Transverse colon (tissue), 4 donors: ENCODE results near the gene CCM2L. TPM values are rescaled to one million over a fixed set of nuclear protein-coding genes. Genes with fewer than 3 reads are reported as not detected.

ENCODE experiments used
- DNase-seq: peaks from one replicate; pipeline ENCODE4 v3.0.0-alpha.2; 2019
- H3K27ac ChIP-seq, 4 donors: fragments of 200-600 bp; sonication (generic); 2 replicates each; pipeline ENCODE4 v1.5.1; 2016 to 2018; ENCODE audit warnings: inconsistent platforms in 4 of 4
- H3K27me3 ChIP-seq: fragments of 200-600 bp; sonication (generic); 2 replicates; pipeline ENCODE4 v1.5.1; 2017; ENCODE audit warnings: inconsistent platforms
- H3K36me3 ChIP-seq, 4 donors: fragments of 200-600 bp; sonication (generic); 2 replicates each; pipeline ENCODE4 v1.5.1; 2017 to 2019; ENCODE audit warnings: inconsistent platforms in 4 of 4
- H3K4me1 ChIP-seq, 4 donors: fragments of 200-600 bp; sonication (generic); 2 replicates each; pipeline ENCODE4 v1.5.1; 2017 to 2020; ENCODE audit warnings: inconsistent platforms in 4 of 4
- H3K4me3 ChIP-seq, 4 donors: fragments of 200-600 bp; sonication (generic); 1 replicate in 1 of 4; 2 replicates in 3 of 4; pipeline versions ENCODE4 v1.5.1 to v1.6.1; 2017 to 2019; ENCODE audit warnings: inconsistent platforms in 4 of 4
- H3K9me3 ChIP-seq, 2 donors: fragments of 200-600 bp; sonication (generic); 2 replicates each; pipeline ENCODE4 v1.5.1; 2017 to 2019; ENCODE audit warnings: inconsistent platforms in 2 of 2
- EP300 ChIP-seq: sonication (generic); formaldehyde crosslinking; IDR thresholded peaks from one replicate; pipeline ENCODE4 v1.6.1; 2017; ENCODE audit warnings: antibody characterized with exemption, low read depth
- POLR2A ChIP-seq: fragments of 450-650 bp; IDR thresholded peaks from one replicate; pipeline ENCODE4 v1.6.1; 2016; ENCODE audit warnings: antibody characterized with exemption, mild to moderate bottlenecking, moderate library complexity
- POLR2AphosphoS5 ChIP-seq, 3 donors: sonication (generic); formaldehyde crosslinking; IDR thresholded peaks; one replicate each; pipeline ENCODE4 v1.6.1; 2016; ENCODE audit warnings: antibody characterized with exemption in 3 of 3
- WGBS, 2 donors: methylation state at CpG; one replicate each; pipeline ENCODE4 v1.1.5; 2018; ENCODE audit warnings: low coverage in 1 of 2; 5-methylcytosine and 5-hydroxymethylcytosine counted together
- in situ Hi-C, 4 donors: fragments of 200-750 bp; cut with MboI; loops; one replicate each; pipeline versions ENCODE4 v1.15.0 to v1.15.1; 2017; ENCODE audit warnings: low sequenced_read_pairs in 3 of 4, low pct_ligation_motif_present in 1 of 4, low pct_unique_long_range_greater_than_20kb in 1 of 4
- intact Hi-C: fragments of 100-400 bp; cut with DNase I; formaldehyde crosslinking; loops from one replicate; pipeline ENCODE4 v1.15.1; 2023; ENCODE audit warnings: low total_unique reads
- total RNA-seq, 4 donors: library from RNA; depleted of rRNA; stranded (reverse); fragments of >200 nt; gene quantifications; one replicate each; pipeline ENCODE4 v1.1.0, GENCODE V29; 2016
- TF ChIP-seq, protein P1 (sequence below), 5 experiments: fragments of 200-600 bp in 3 of 5; fragments of 450-650 bp in 2 of 5; sonication (generic) in 3 of 5; IDR thresholded peaks; 1 replicate in 2 of 5; 2 replicates in 3 of 5; pipeline ENCODE4 v1.5.1; 2016 to 2017; ENCODE audit warnings: antibody characterized with exemption in 5 of 5, inconsistent platforms in 3 of 5, mild to moderate bottlenecking in 2 of 5, moderate library complexity in 1 of 5

Gene CCM2L
- total RNA-seq, 4 donors from 2014 or later: 1.7 to 4.9 (median 3.0) TPM

- Histone ChIP-seq H3K27ac (no peak overlapping the region), H3K4me1 (no peaks in the 10 kb centered on the region), H3K9me3 (no peaks in the 10 kb centered on the region), H3K4me3 (no peak overlapping the region), H3K27me3 (peaks cover 11% of the 10 kb centered on the region), H3K36me3 (no peaks in the 10 kb centered on the region)
- no peak for TF ChIP-seq POLR2AphosphoS5 (IDR thresholded peaks at IDR 0.05)
- TF ChIP-seq, protein P1, sequence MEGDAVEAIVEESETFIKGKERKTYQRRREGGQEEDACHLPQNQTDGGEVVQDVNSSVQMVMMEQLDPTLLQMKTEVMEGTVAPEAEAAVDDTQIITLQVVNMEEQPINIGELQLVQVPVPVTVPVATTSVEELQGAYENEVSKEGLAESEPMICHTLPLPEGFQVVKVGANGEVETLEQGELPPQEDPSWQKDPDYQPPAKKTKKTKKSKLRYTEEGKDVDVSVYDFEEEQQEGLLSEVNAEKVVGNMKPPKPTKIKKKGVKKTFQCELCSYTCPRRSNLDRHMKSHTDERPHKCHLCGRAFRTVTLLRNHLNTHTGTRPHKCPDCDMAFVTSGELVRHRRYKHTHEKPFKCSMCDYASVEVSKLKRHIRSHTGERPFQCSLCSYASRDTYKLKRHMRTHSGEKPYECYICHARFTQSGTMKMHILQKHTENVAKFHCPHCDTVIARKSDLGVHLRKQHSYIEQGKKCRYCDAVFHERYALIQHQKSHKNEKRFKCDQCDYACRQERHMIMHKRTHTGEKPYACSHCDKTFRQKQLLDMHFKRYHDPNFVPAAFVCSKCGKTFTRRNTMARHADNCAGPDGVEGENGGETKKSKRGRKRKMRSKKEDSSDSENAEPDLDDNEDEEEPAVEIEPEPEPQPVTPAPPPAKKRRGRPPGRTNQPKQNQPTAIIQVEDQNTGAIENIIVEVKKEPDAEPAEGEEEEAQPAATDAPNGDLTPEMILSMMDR (IDR thresholded peaks at IDR 0.05): no peak
- TF ChIP-seq EP300: no peak
- TF ChIP-seq POLR2A: no peak
- no peak for DNase-seq
- WGBS, 2 donors: 50 to 85% methylated on average over 2 to 17 of the region's 17 CpGs
- in situ Hi-C loops (no loop called here), intact Hi-C loops (no loop called here)
Measured at GRCh38 chr20:32071395-32072167, 61.3 kb downstream of the CCM2L start.

DNA sequence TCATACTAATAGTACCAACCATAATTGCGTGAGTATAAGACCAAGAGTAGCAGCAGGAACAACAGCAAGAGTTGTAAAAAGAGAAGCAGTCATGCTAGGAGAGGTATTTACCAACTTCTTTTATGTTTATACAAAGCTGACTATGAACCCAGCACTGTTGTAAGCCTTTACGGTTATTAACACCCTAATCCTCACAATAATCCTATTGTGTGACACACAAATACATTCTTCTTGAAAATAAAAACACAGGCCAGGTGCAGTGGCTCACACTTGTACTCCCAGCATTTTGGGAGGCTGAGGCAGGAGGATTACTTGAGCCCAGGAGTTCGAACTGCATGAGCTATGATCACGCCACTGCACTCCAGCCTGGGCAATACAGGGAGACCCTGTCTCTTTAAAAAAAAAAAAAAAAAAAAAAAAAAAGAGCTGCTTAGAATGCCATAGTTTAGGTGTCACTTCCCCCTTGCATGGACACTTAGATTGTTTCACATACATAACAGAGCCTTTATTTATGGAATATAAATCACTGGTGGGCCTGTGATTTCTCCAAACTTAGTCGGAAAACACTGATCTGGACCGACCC, 62.0 kb downstream of the CCM2L start:
- no peaks in the 10 kb centered on the region for H3K36me3 ChIP-seq
- intact Hi-C loops (no loop called here), in situ Hi-C loops (no loop called here)
- no peak for DNase-seq
- H3K9me3 ChIP-seq: no peaks in the 10 kb centered on the region
- H3K4me3 ChIP-seq: no peak overlapping the region
- H3K27ac ChIP-seq: no peak overlapping the region
- H3K4me1 ChIP-seq: no peaks in the 10 kb centered on the region
- WGBS, 2 donors: 67 to 68% methylated on average over 4 to 6 of the region's 6 CpGs
- peaks cover 12% of the 10 kb centered on the region for H3K27me3 ChIP-seq
- TF ChIP-seq POLR2A (no peak), EP300 (no peak), POLR2AphosphoS5 (IDR thresholded peaks at IDR 0.05) (no peak)
- TF ChIP-seq, protein P1 (IDR thresholded peaks at IDR 0.05): no peak

DNA sequence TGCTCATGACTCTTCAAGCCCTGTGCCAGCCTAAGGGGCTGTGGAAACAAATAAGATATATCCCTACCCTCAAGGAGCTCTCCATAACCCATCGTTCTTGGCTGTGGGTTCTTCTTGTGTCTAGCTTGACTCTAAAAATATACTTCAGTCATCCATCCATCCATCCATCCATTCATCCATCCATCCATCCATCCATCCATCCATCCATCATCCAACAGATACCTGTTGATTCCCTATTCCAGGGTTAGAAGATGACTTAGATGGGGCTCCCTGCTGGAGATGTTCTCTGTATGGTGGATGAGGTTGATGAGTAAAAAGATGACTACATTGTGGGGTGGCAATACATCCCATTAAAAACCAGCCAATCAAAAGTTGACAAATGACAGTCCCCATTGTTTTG, 65.3 kb downstream of the CCM2L start:
- H3K27ac ChIP-seq: no peak overlapping the region
- no peak for TF ChIP-seq EP300
- no peak for TF ChIP-seq POLR2A
- TF ChIP-seq POLR2AphosphoS5 (IDR thresholded peaks at IDR 0.05): no peak
- TF ChIP-seq, protein P1 (IDR thresholded peaks at IDR 0.05): no peak
- DNase-seq: no peak
- H3K9me3 ChIP-seq: no peaks in the 10 kb centered on the region
- intact Hi-C loops (no loop called here), in situ Hi-C loops (no loop called here)
- 88 to 100% methylated on average over 1 of the region's 1 CpG for WGBS, 2 donors
- H3K4me1 ChIP-seq: no peaks in the 10 kb centered on the region
- H3K4me3 ChIP-seq: no peak overlapping the region
- peaks cover 11% of the 10 kb centered on the region for H3K27me3 ChIP-seq
- H3K36me3 ChIP-seq: no peaks in the 10 kb centered on the region

DNA sequence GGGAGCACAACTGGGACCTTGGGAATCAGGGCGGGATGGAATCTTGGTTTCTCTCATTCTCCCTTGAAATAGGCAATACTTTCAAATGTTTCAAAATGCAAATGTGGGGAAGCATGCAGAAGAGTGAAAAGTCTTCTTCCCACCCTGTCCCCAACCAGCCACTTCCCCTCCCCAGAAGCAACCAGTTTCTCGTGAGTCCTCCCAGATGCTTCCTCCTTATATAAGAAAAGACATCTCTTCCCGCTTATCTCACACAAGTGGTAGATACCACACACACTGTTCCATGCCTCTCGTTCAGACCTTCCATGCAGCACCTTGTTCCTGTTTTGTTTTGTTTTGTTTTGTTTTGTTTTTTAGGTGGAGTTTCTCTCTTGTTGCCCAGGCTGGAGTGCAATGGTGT, 67.0 kb downstream of the CCM2L start:
- in situ Hi-C loops: no loop called here
- intact Hi-C loops: no loop called here
- 64% methylated on average over 3 to 4 of the region's 4 CpGs for WGBS, 2 donors
- TF ChIP-seq POLR2AphosphoS5 (IDR thresholded peaks at IDR 0.05) (no peak), POLR2A (no peak), EP300 (no peak)
- TF ChIP-seq, protein P1 (IDR thresholded peaks at IDR 0.05): no peak
- Histone ChIP-seq H3K9me3 (no peaks in the 10 kb centered on the region), H3K27me3 (peaks cover 19% of the 10 kb centered on the region), H3K4me1 (no peaks in the 10 kb centered on the region), H3K27ac (no peak overlapping the region), H3K4me3 (no peak overlapping the region), H3K36me3 (no peaks in the 10 kb centered on the region)
- DNase-seq: no peak
